HG03520 (cell line): ENCODE results near the gene VRK1.

Experiments
- ATAC-seq: cut with Tn5 transposase; IDR thresholded peaks from one replicate; pipeline ENCODE4 v1.9.1; 2021; ENCODE audit warnings: mild to moderate bottlenecking, moderate library complexity; ENCODE audit not compliant: unreplicated experiment

Gene VRK1

DNA sequence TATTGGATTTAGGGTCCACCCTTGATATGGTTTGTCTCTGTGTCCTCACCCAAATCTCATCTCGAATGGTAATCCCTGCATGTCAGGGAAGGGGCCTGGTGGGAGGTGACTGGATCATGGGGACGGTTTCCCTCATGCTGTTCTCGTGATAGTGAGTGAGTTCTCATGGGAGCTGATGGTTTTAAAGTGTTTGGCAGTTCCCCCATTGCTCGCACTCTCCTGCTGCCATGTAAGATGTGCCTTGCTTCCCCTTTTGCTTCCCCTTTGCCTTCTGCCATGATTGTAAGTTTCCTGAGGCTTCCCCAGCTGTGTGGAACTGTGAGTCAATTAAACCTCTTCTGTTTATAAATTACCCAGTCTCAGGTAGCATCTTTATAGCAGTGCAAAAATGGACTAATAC, 118.3 kb downstream of the VRK1 start:
- no peak for ATAC-seq

DNA sequence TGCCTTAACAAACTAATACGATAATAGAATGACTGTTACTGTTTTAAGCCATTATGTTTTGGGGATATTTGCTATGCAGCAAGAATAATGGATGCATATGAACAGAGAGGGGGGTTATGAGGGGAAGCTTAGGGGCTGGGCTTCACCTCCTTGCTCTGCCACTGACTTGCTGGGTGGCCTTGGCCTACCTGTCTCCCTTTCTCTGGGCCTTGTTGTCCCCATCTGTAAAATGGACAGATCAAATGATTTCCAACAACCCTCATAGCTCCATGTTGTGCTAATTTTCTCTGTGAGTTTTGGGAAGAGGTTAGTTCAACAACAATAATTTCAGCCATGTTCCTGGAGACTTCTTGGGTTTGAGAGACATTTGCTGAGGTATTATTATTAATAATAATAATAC, 119.6 kb downstream of the VRK1 start:
- no peak for ATAC-seq

GRCh38 chr14:96917442-96917963, 120.3 kb downstream of the VRK1 start:
- ATAC-seq: no peak

DNA sequence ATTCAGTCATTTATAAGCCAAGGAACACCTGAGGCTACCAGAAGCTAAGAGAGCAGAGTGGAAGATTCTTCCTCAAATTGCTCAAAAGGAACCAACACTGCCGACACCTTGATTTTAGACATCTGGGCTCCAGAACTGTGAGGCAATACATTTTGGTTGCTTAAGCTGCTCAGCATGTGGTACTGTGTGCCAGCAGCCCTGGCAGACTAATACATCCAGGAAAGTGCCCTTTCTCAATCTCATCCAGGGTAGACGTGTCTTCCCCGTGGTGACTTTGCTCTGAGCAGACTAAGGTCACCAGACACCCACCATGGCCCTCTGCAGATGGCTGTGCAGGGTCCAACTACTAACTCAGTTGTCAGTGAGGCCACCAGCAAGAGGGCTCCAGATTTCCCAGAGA, 122.8 kb downstream of the VRK1 start:
- ATAC-seq: no peak

DNA sequence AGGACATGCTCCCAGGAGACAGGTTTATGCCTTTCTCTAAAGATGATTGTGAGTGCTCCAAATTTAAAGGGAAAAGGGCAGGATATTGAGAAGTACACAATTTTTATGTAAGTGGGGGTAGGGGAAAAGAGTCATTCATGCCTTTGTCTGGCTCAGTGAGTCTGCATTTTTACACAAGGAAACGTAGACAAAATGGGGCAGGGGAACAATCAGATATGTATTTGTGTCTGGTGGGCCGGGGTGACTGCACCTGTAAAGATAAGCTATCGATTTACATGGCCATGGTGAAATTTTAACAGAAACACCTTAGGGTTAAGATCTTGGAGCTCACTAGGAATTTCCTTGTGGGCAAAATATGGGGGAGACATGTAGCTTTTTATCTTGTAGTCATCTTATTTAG, 123.6 kb downstream of the VRK1 start:
- ATAC-seq: no peak

DNA sequence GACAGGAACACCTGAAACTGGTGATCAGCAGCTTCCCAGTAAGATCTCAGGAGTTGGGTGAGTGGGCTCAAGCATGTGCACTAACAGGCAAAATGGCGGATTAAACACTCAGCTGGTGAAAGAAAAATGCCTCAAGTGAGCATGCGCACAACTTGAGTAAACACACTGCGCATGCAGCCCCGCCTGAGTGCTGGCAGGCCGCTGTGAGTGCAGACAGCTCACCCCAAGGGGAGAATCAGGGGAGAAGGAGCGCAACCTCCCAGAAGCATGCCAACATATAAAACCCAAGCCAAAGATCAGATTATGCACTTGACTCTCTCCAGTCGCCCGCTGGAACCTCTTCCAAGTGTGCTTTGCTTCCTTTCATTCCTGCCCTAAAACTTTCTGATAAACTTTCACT, 125.8 kb downstream of the VRK1 start:
- ATAC-seq: no peak

DNA sequence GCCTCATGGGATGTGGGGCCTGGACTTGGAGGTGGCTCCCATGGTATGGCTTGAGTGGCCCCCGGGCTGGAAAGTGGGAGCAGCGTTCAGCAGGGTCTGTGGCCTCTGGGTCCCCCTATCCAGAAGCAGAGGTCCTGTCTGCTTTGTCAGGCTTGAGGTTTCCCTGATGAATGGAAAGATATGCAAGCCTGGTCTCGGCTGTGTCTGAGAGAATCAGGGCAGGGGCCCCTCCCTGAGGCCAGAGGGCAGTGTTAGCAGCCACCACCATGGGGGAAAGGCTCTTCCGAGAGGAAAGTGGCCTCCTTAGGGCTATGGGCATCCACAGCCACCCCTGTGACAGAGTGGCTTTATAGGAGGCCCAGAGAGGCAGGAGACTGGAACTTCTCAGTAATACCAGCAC, 128.2 kb downstream of the VRK1 start:
- ATAC-seq: no peak

GRCh38 chr14:96926001-96926400, 128.8 kb downstream of the VRK1 start:
- no peak for ATAC-seq

- no peak for ATAC-seq
Measured at GRCh38 chr14:96928779-96929380, 131.7 kb downstream of the VRK1 start.

- ATAC-seq: no peak
Measured at GRCh38 chr14:96929950-96930349, 132.8 kb downstream of the VRK1 start.

- no peak for ATAC-seq
Measured at GRCh38 chr14:96930526-96930925, 133.3 kb downstream of the VRK1 start.
